IMR-90 (cell line): ENCODE data around the gene PITPNM3. TPM values are rescaled to one million over a fixed set of nuclear protein-coding genes. Genes with fewer than 3 reads are reported as not detected.

ENCODE experiments used
- ATAC-seq: fragments of 200-7000 bp; cut with Tn5 transposase; 2 replicates; pipeline ENCODE4 v1.9.1; 2020; ENCODE audit warnings: low read depth, mild to moderate bottlenecking, moderate library complexity
- BruUV-seq: library from RNA; stranded (reverse); fragments of 400-500 nt; replicated peaks from 2 replicates; lab custom pipeline; 2021; lab: Mats Ljungman, UMichigan
- CTCF ChIA-PET: fragments of 300-600 bp; formaldehyde crosslinking; extraction: SDS; loops from one replicate; lab custom pipeline; 2021; ENCODE audit warnings: antibody characterized with exemption; lab: Yijun Ruan, JAX
- POLR2A ChIA-PET: fragments of 300-600 bp; sonication (Branson Sonifier 250); formaldehyde crosslinking; loops from one replicate; lab custom pipeline; 2022; ENCODE audit warnings: antibody characterized with exemption; ENCODE audit not compliant: unreplicated experiment; lab: Charles Lee
- DNase-seq: peaks from one replicate; pipeline ENCODE4 v3.0.0; 2013
- H2AFZ ChIP-seq: replicated peaks from 2 replicates; pipeline ENCODE3; 2013; ENCODE audit warnings: low read length, mild to moderate bottlenecking; ENCODE audit not compliant: poor library complexity
- H2AK5ac ChIP-seq: 2 replicates; pipeline ENCODE4 v1.6.1; 2013; ENCODE audit warnings: low read depth, low read length, inconsistent platforms
- H2AK9ac ChIP-seq: replicated peaks from 2 replicates; pipeline ENCODE3; 2013; ENCODE audit warnings: mild to moderate bottlenecking, low read depth, low read length, moderate library complexity; ENCODE audit not compliant: poor library complexity
- H2BK120ac ChIP-seq: 2 replicates; pipeline ENCODE4 v1.6.1; 2013; ENCODE audit warnings: low read depth, low read length, inconsistent platforms
- H2BK15ac ChIP-seq: 3 replicates; pipeline ENCODE4 v1.6.1; 2013; ENCODE audit warnings: low read depth, low read length, inconsistent platforms
- H2BK20ac ChIP-seq: 2 replicates; pipeline ENCODE4 v1.6.1; 2013; ENCODE audit warnings: low read depth, mild to moderate bottlenecking, inconsistent platforms, low read length, moderate library complexity
- H2BK5ac ChIP-seq: 2 replicates; pipeline ENCODE4 v1.6.1; 2013; ENCODE audit warnings: mild to moderate bottlenecking, low read depth, low read length, inconsistent platforms; ENCODE audit not compliant: poor library complexity, severe bottlenecking
- H3K14ac ChIP-seq: replicated peaks from 2 replicates; pipeline ENCODE4 v1.6.1; 2013; ENCODE audit warnings: low read depth, low read length, inconsistent platforms
- H3K18ac ChIP-seq: 2 replicates; pipeline ENCODE4 v1.6.1; 2013; ENCODE audit warnings: low read depth, low read length, control low read depth
- H3K23ac ChIP-seq: 2 replicates; pipeline ENCODE4 v1.6.1; 2013; ENCODE audit warnings: low read depth, low read length, inconsistent platforms
- H3K27ac ChIP-seq: 2 replicates; pipeline ENCODE4 v1.5.1; 2013; ENCODE audit warnings: mild to moderate bottlenecking, control low read depth, low read length; ENCODE audit not compliant: insufficient read depth
- H3K27me3 ChIP-seq: 2 replicates; pipeline ENCODE4 v1.6.1; 2013; ENCODE audit warnings: low read length; ENCODE audit not compliant: control insufficient read depth, insufficient read depth
- H3K36me3 ChIP-seq: 2 replicates; pipeline ENCODE4 v1.6.1; 2013; ENCODE audit warnings: low read length, mixed read lengths; ENCODE audit not compliant: control insufficient read depth, insufficient read depth
- H3K4ac ChIP-seq: 2 replicates; pipeline ENCODE4 v1.6.1; 2013; ENCODE audit warnings: low read depth, low read length, inconsistent platforms
- H3K4me1 ChIP-seq: 2 replicates; pipeline ENCODE4 v1.6.1; 2013; ENCODE audit warnings: low read length, mixed read lengths; ENCODE audit not compliant: control insufficient read depth, insufficient read depth
- H3K4me2 ChIP-seq: 2 replicates; pipeline ENCODE4 v1.6.1; 2013; ENCODE audit warnings: low read depth, mild to moderate bottlenecking, control low read depth, low read length, moderate library complexity
- H3K4me3 ChIP-seq: 2 replicates; pipeline ENCODE4 v1.5.1; 2013; ENCODE audit warnings: low read depth, mild to moderate bottlenecking, control low read depth, low read length, moderate library complexity; ENCODE audit not compliant: insufficient read depth
- H3K56ac ChIP-seq: 2 replicates; pipeline ENCODE4 v1.6.1; 2013; ENCODE audit warnings: low read length, inconsistent platforms; ENCODE audit not compliant: insufficient read depth; ENCODE audit errors: extremely low read depth
- H3K79me1 ChIP-seq, 2 experiments: 2 replicates each; pipeline ENCODE4 v1.6.1; 2013; ENCODE audit warnings: low read length in 2 of 2, inconsistent platforms in 1 of 2, low read depth in 1 of 2
- H3K9ac ChIP-seq: 2 replicates; pipeline ENCODE4 v1.6.1; 2013; ENCODE audit warnings: low read depth, low read length, control low read depth
- H3K9me1 ChIP-seq: 2 replicates; pipeline ENCODE4 v1.6.1; 2013; ENCODE audit warnings: low read length, inconsistent platforms; ENCODE audit not compliant: insufficient read depth
- H3K9me3 ChIP-seq: 2 replicates; pipeline ENCODE4 v1.6.1; 2013; ENCODE audit warnings: low read length; ENCODE audit not compliant: control insufficient read depth, insufficient read depth
- H4K20me1 ChIP-seq: 2 replicates; pipeline ENCODE4 v1.6.1; 2013; ENCODE audit warnings: low read length, inconsistent platforms; ENCODE audit not compliant: insufficient read depth
- H4K5ac ChIP-seq: 2 replicates; pipeline ENCODE4 v1.6.1; 2013; ENCODE audit warnings: mild to moderate bottlenecking, low read depth, low read length, control low read depth
- H4K8ac ChIP-seq, 2 experiments: 2 replicates each; pipeline ENCODE4 v1.6.1; 2013; ENCODE audit warnings: low read depth in 2 of 2, low read length in 2 of 2, control low read depth in 1 of 2, inconsistent platforms in 1 of 2
- H4K91ac ChIP-seq: 2 replicates; pipeline ENCODE4 v1.6.1; 2013; ENCODE audit warnings: low read depth, low read length, inconsistent platforms; ENCODE audit not compliant: insufficient read depth
- BHLHE40 ChIP-seq: fragments of 150-350 bp; IDR thresholded peaks from 2 replicates; pipeline ENCODE4 v1.6.1; 2016; ENCODE audit warnings: mild to moderate bottlenecking, low read depth, low read length
- CEBPB ChIP-seq: IDR thresholded peaks from 2 replicates; pipeline ENCODE4 v1.6.1; 2012; ENCODE audit warnings: low read depth, low read length, improper control_type of control experiment
- CHD1 ChIP-seq: IDR thresholded peaks from 2 replicates; pipeline ENCODE4 v1.6.1; 2012; ENCODE audit warnings: low read depth, low read length, improper control_type of control experiment
- CTCF ChIP-seq: conservative IDR thresholded peaks from 2 replicates; pipeline ENCODE4 v1.5.1; 2012; ENCODE audit warnings: mild to moderate bottlenecking, low read depth, low read length, improper control_type of control experiment
- ELK1 ChIP-seq: fragments of 150-350 bp; IDR thresholded peaks from 2 replicates; pipeline ENCODE4 v1.6.1; 2016; ENCODE audit warnings: low read depth, mild to moderate bottlenecking, low read length, moderate library complexity, borderline replicate concordance
- FOS ChIP-seq: fragments of 150-350 bp; IDR thresholded peaks from 2 replicates; pipeline ENCODE4 v1.6.1; 2016; ENCODE audit warnings: low read depth, low read length
- MAFK ChIP-seq: IDR thresholded peaks from 2 replicates; pipeline ENCODE4 v1.6.1; 2012; ENCODE audit warnings: low read depth, low read length, improper control_type of control experiment
- MAZ ChIP-seq: IDR thresholded peaks from 2 replicates; pipeline ENCODE4 v1.6.1; 2012; ENCODE audit warnings: low read depth, mild to moderate bottlenecking, low read length, improper control_type of control experiment, moderate library complexity, borderline replicate concordance
- MXI1 ChIP-seq: IDR thresholded peaks from 2 replicates; pipeline ENCODE4 v1.6.1; 2012; ENCODE audit warnings: low read depth, mild to moderate bottlenecking, low read length, moderate library complexity, borderline replicate concordance
- NFE2L2 ChIP-seq: fragments of 150-350 bp; IDR thresholded peaks from 2 replicates; pipeline ENCODE4 v1.6.1; 2016; ENCODE audit warnings: low read depth, mild to moderate bottlenecking, low read length
- POLR2A ChIP-seq: IDR thresholded peaks from 2 replicates; pipeline ENCODE4 v1.6.1; 2012; ENCODE audit warnings: mild to moderate bottlenecking, low read depth, low read length
- RAD21 ChIP-seq: IDR thresholded peaks from 2 replicates; pipeline ENCODE4 v1.6.1; 2012; ENCODE audit warnings: low read length, improper control_type of control experiment
- RCOR1 ChIP-seq: IDR thresholded peaks from 2 replicates; pipeline ENCODE4 v1.6.1; 2012; ENCODE audit warnings: mild to moderate bottlenecking, low read length, improper control_type of control experiment; ENCODE audit not compliant: insufficient replicate concordance
- RFX5 ChIP-seq: IDR thresholded peaks from 2 replicates; pipeline ENCODE4 v1.8.0; 2012; ENCODE audit warnings: low read depth, mild to moderate bottlenecking, low read length, moderate library complexity
- SMC3 ChIP-seq: fragments of 150-350 bp; IDR thresholded peaks from 2 replicates; pipeline ENCODE4 v1.6.1; 2016; ENCODE audit warnings: low read depth, mild to moderate bottlenecking, antibody characterized with exemption, low read length, moderate library complexity
- USF2 ChIP-seq: fragments of 150-350 bp; IDR thresholded peaks from 2 replicates; pipeline ENCODE4 v1.6.1; 2017; ENCODE audit warnings: mild to moderate bottlenecking, antibody characterized with exemption, low read length, low read depth
- WGBS, 2 experiments: methylation state at CpG; one replicate each; pipeline versions ENCODE4 v1.1.5 to v1.1.7; 2013; ENCODE audit warnings: missing lambda C conversion rate in 2 of 2; ENCODE audit not compliant: insufficient read length in 1 of 2; ENCODE audit errors: extremely low coverage in 2 of 2; 5-methylcytosine and 5-hydroxymethylcytosine counted together
- dilution Hi-C: fragments of 300-500 bp; cut with HindIII; formaldehyde crosslinking; loops from one replicate; pipeline ENCODE4 v1.14.3; 2018; ENCODE audit warnings: low sequenced_read_pairs; ENCODE audit not compliant: unreplicated experiment
- in situ Hi-C: fragments of 300-500 bp; cut with MboI; formaldehyde crosslinking; loops from 3 replicates; pipeline ENCODE4 v1.14.3; 2019; ENCODE audit warnings: low sequenced_read_pairs, inconsistent platforms, mixed read lengths
- intact Hi-C: fragments of 100-400 bp; cut with micrococcal nuclease; formaldehyde crosslinking; loops from 2 replicates; pipeline ENCODE4 v1.10.0; 2022
- polyA plus RNA-seq, 3 experiments: library from polyadenylated mRNA; depleted of rRNA; stranded (reverse); fragments of >200 nt; gene quantifications; 2 replicates each; pipeline ENCODE4 v1.2.3, GENCODE V29; 2012; ENCODE audit warnings: low replicate concordance in 1 of 3
- total RNA-seq: library from RNA; depleted of rRNA; stranded (reverse); fragments of >200 nt; gene quantifications from 2 replicates; pipeline ENCODE4 v1.2.3, GENCODE V29; 2012

Gene PITPNM3
- total and polyA plus RNA-seq, 2 of the 4 experiments (the other 2 are of a cell fraction), result 0.54 to 1.7 TPM

GRCh38 chr17:6502142-6502541 is 54.2 kb downstream of the PITPNM3 start:
- Histone ChIP-seq H3K36me3 (no peaks in the 10 kb centered on the region), H2BK120ac (no peak overlapping the region), H4K8ac (no peak overlapping the region), H2AFZ (no peak overlapping the region), H4K91ac (no peak overlapping the region), H3K79me1 (no peaks in the 10 kb centered on the region), H2AK5ac (no peak overlapping the region), H3K27me3 (no peaks in the 10 kb centered on the region; the same call in 1 of the 2 replicates), H3K9ac (no peak overlapping the region), H3K9me3 (no peaks in the 10 kb centered on the region), H2AK9ac (no peak overlapping the region), H3K14ac (no peak overlapping the region), H2BK5ac (no peak overlapping the region), H3K18ac (no peak overlapping the region), H3K23ac (no peak overlapping the region), H3K4ac (no peak overlapping the region), H3K4me2 (no peak overlapping the region), H2BK20ac (no peak overlapping the region), H3K27ac (no peak overlapping the region), H3K56ac (no peak overlapping the region), H3K4me1 (peaks cover 12% of the 10 kb centered on the region), H3K4me3 (no peak overlapping the region), H4K5ac (no peak overlapping the region), H4K20me1 (no peaks in the 10 kb centered on the region), H2BK15ac (no peak overlapping the region), H3K9me1 (peaks cover 13% of the 10 kb centered on the region)
- in situ Hi-C loops, result no loop called here
- dilution Hi-C loops, result no loop called here
- ATAC-seq (no peak), DNase-seq (no peak)
- CTCF ChIA-PET, result interaction anchor here (2.2 kb wide), 1 partner anchor 29 kb away, joined by 8 read pairs; no protein-coding TSS in a partner anchor
- intact Hi-C loops, result no loop called here
- TF ChIP-seq MAFK (no peak), NFE2L2 (no peak), CEBPB (no peak), CTCF (no peak), MAZ (no peak), ELK1 (no peak), CHD1 (no peak), USF2 (no peak), FOS (no peak), RAD21 (no peak), RCOR1 (no peak), RFX5 (no peak), POLR2A (no peak), MXI1 (no peak), BHLHE40 (no peak), SMC3 (no peak)
- WGBS, 2 experiments, result 96% methylated on average over 3 of the region's 11 CpGs; no CpG with 5 or more reads in 1 of the 2 experiments
- BruUV-seq, result no TSS peak
- POLR2A ChIA-PET, result no interaction called here
